Vagina (tissue), 2 donors: ENCODE results near the gene OMA1.

Experiments
- POLR2A ChIP-seq, 2 donors: fragments of 450-650 bp; IDR thresholded peaks; one replicate each; pipeline ENCODE4 v1.6.1; 2017; ENCODE audit warnings: antibody characterized with exemption in 2 of 2, mild to moderate bottlenecking in 2 of 2, moderate library complexity in 2 of 2
- TF ChIP-seq, protein P1 (sequence below), 3 experiments: fragments of 450-650 bp in 2 of 3; fragments of 200-600 bp in 1 of 3; sonication (generic) in 1 of 3; IDR thresholded peaks; one replicate each; pipeline ENCODE4 v1.5.1; 2017 to 2019; ENCODE audit warnings: antibody characterized with exemption in 3 of 3, mild to moderate bottlenecking in 2 of 3, moderate library complexity in 2 of 3

DNA sequence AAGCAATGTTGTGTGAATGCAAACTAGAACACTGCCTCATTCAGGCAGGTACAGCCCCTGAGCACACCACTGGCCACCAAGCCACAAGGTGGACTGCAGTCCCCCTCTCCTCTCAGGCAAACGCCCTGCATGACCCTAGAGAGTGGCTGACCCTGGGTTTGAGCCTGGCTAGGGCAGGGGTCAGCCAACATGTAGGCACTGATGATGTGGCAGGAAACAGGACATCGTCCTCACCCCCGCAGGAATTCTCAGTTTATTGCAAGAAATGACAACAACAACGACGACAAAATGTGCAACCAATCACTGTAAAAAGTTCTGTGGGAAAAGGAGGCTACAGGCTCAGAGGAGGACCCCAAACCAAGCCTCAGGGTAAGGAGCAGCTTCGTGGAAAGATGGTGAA is 81.3 kb downstream of the OMA1 start:
- TF ChIP-seq, protein P1, sequence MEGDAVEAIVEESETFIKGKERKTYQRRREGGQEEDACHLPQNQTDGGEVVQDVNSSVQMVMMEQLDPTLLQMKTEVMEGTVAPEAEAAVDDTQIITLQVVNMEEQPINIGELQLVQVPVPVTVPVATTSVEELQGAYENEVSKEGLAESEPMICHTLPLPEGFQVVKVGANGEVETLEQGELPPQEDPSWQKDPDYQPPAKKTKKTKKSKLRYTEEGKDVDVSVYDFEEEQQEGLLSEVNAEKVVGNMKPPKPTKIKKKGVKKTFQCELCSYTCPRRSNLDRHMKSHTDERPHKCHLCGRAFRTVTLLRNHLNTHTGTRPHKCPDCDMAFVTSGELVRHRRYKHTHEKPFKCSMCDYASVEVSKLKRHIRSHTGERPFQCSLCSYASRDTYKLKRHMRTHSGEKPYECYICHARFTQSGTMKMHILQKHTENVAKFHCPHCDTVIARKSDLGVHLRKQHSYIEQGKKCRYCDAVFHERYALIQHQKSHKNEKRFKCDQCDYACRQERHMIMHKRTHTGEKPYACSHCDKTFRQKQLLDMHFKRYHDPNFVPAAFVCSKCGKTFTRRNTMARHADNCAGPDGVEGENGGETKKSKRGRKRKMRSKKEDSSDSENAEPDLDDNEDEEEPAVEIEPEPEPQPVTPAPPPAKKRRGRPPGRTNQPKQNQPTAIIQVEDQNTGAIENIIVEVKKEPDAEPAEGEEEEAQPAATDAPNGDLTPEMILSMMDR (IDR thresholded peaks at IDR 0.05), result no peak
- no peak for TF ChIP-seq POLR2A (IDR thresholded peaks at IDR 0.05)
